HepG2 (cell line): Measurements from ENCODE around the gene CES3. TPM values are rescaled to one million over a fixed set of nuclear protein-coding genes. Genes with fewer than 3 reads are reported as not detected.

ENCODE experiments used
- CBFB ChIP-seq: sonication (generic); formaldehyde crosslinking; IDR thresholded peaks from 2 replicates; pipeline ENCODE4 v1.4.0; 2020; ENCODE audit warnings: missing genetic modification reagents
- CBX5 ChIP-seq: sonication (generic); formaldehyde crosslinking; IDR thresholded peaks from 2 replicates; pipeline ENCODE4 v1.4.0; 2020; ENCODE audit warnings: missing genetic modification reagents, borderline replicate concordance
- FOXA3 ChIP-seq: IDR thresholded peaks from 2 replicates; pipeline ENCODE4 v1.6.1; 2016; ENCODE audit warnings: missing genetic modification reagents, missing compliant biosample characterization
- KLF6 ChIP-seq: IDR thresholded peaks from 2 replicates; pipeline ENCODE4 v1.8.0; 2016; ENCODE audit warnings: missing biosample characterization, missing genetic modification reagents
- PITX1 ChIP-seq: sonication (generic); formaldehyde crosslinking; IDR thresholded peaks from 2 replicates; pipeline ENCODE4 v1.5.1; 2020; ENCODE audit warnings: mild to moderate bottlenecking, missing genetic modification reagents
- ZBTB38 ChIP-seq: sonication (generic); formaldehyde crosslinking; IDR thresholded peaks from 2 replicates; pipeline ENCODE4 v1.5.1; 2020; ENCODE audit warnings: mild to moderate bottlenecking, missing genetic modification reagents
- ZNF225 ChIP-seq: sonication (generic); formaldehyde crosslinking; IDR thresholded peaks from 2 replicates; pipeline ENCODE4 v1.4.0; 2020; ENCODE audit warnings: mild to moderate bottlenecking, missing genetic modification reagents
- ZNF30 ChIP-seq: sonication (generic); formaldehyde crosslinking; IDR thresholded peaks from 2 replicates; pipeline ENCODE4 v1.5.0; 2020; ENCODE audit warnings: mild to moderate bottlenecking, missing genetic modification reagents
- polyA plus RNA-seq, 8 experiments: library from polyadenylated mRNA; depleted of rRNA in 3 of 8; stranded (reverse) in 7 of 8; unstranded in 1 of 8; fragments of >200 nt; fragmentation: Illumina TruSeq in 4 of 8; extraction: Trizol in 4 of 8; gene quantifications; 2 replicates each; pipeline versions ENCODE4 v1.2.1 to v1.2.3, GENCODE V29; 2011 to 2016; ENCODE audit warnings: low read depth in 4 of 8, missing spikeins in 1 of 8, mixed read lengths in 1 of 8; ENCODE audit not compliant: insufficient read depth in 1 of 8
- total RNA-seq, 5 experiments: library from RNA; depleted of rRNA; stranded (reverse); fragments of >200 nt; fragmentation: Illumina TruSeq; extraction: Trizol; gene quantifications; 2 replicates each; pipeline ENCODE4 v1.2.3, GENCODE V29; 2016; ENCODE audit warnings: low read depth in 1 of 5
- TF ChIP-seq, protein P1 (sequence below): sonication (generic); formaldehyde crosslinking; IDR thresholded peaks from 2 replicates; pipeline ENCODE4 v1.4.0; 2020; ENCODE audit warnings: missing genetic modification reagents
- TF ChIP-seq, protein P2 (sequence below): sonication (generic); formaldehyde crosslinking; IDR thresholded peaks from 2 replicates; pipeline ENCODE4 v1.4.0; 2020; ENCODE audit warnings: missing genetic modification reagents
- TF ChIP-seq, protein P3 (sequence below): sonication (generic); formaldehyde crosslinking; IDR thresholded peaks from 2 replicates; pipeline ENCODE4 v1.4.0; 2020; ENCODE audit warnings: missing genetic modification reagents, borderline replicate concordance

CES3 gene
- total and polyA plus RNA-seq, 2 of the 13 experiments (the other 11 are each of a cell fraction or from before 2014, with no cell fraction given) = 6.6 to 17.4 TPM

DNA sequence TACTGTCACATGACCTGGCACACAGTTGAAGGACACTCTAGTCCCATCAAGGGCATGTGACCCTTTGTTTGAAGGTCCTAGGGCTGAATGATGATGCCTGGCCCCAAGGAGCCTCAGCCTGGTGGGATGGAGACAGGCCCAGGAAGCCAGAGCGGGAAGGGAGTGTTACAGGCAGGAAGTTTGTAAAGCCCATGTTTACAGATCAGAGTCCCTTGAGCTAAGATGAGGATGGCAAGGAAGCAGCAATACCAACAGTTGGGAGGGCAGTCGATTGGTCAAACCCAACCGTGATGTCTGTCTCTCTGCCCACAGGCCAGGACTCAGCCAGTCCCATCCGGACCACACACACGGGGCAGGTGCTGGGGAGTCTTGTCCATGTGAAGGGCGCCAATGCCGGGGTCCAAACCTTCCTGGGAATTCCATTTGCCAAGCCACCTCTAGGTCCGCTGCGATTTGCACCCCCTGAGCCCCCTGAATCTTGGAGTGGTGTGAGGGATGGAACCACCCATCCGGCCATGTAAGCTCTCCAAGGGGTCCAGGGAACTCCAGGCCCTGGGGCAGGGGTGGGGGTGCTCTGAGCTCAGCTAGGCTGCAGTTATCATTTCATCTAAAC, 23.2 kb upstream of the CES3 start (continued):
- TF ChIP-seq, protein P1, sequence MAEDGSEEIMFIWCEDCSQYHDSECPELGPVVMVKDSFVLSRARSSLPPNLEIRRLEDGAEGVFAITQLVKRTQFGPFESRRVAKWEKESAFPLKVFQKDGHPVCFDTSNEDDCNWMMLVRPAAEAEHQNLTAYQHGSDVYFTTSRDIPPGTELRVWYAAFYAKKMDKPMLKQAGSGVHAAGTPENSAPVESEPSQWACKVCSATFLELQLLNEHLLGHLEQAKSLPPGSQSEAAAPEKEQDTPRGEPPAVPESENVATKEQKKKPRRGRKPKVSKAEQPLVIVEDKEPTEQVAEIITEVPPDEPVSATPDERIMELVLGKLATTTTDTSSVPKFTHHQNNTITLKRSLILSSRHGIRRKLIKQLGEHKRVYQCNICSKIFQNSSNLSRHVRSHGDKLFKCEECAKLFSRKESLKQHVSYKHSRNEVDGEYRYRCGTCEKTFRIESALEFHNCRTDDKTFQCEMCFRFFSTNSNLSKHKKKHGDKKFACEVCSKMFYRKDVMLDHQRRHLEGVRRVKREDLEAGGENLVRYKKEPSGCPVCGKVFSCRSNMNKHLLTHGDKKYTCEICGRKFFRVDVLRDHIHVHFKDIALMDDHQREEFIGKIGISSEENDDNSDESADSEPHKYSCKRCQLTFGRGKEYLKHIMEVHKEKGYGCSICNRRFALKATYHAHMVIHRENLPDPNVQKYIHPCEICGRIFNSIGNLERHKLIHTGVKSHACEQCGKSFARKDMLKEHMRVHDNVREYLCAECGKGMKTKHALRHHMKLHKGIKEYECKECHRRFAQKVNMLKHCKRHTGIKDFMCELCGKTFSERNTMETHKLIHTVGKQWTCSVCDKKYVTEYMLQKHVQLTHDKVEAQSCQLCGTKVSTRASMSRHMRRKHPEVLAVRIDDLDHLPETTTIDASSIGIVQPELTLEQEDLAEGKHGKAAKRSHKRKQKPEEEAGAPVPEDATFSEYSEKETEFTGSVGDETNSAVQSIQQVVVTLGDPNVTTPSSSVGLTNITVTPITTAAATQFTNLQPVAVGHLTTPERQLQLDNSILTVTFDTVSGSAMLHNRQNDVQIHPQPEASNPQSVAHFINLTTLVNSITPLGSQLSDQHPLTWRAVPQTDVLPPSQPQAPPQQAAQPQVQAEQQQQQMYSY = no peak
- TF ChIP-seq KLF6 = no peak
- peak; percentile 40; the same call in 1 of the 2 replicates for TF ChIP-seq ZBTB38 (CRISPR knock-in tag)
- TF ChIP-seq CBX5 (CRISPR knock-in tag) = no peak
- TF ChIP-seq, protein P2, sequence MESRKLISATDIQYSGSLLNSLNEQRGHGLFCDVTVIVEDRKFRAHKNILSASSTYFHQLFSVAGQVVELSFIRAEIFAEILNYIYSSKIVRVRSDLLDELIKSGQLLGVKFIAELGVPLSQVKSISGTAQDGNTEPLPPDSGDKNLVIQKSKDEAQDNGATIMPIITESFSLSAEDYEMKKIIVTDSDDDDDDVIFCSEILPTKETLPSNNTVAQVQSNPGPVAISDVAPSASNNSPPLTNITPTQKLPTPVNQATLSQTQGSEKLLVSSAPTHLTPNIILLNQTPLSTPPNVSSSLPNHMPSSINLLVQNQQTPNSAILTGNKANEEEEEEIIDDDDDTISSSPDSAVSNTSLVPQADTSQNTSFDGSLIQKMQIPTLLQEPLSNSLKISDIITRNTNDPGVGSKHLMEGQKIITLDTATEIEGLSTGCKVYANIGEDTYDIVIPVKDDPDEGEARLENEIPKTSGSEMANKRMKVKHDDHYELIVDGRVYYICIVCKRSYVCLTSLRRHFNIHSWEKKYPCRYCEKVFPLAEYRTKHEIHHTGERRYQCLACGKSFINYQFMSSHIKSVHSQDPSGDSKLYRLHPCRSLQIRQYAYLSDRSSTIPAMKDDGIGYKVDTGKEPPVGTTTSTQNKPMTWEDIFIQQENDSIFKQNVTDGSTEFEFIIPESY = 0 out of 2 replicates have a peak, but pooled peaks have one; percentile 13
- TF ChIP-seq, protein P3, sequence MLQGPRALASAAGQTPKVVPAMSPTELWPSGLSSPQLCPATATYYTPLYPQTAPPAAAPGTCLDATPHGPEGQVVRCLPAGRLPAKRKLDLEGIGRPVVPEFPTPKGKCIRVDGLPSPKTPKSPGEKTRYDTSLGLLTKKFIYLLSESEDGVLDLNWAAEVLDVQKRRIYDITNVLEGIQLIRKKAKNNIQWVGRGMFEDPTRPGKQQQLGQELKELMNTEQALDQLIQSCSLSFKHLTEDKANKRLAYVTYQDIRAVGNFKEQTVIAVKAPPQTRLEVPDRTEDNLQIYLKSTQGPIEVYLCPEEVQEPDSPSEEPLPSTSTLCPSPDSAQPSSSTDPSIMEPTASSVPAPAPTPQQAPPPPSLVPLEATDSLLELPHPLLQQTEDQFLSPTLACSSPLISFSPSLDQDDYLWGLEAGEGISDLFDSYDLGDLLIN (CRISPR knock-in tag) = no peak
- peak; percentile 91 for TF ChIP-seq FOXA3 (CRISPR knock-in tag)
- no peak for TF ChIP-seq PITX1 (CRISPR knock-in tag)
- no peak for TF ChIP-seq ZNF225 (CRISPR knock-in tag)
- no peak for TF ChIP-seq ZNF30 (CRISPR knock-in tag)
- TF ChIP-seq CBFB = no peak
- TF ChIP-seq, all 625 proteins: peak for 34
